Sigmoid colon (tissue), 7 donors: Measurements from ENCODE around the gene SLC22A2. TPM values are rescaled to one million over a fixed set of nuclear protein-coding genes. Genes with fewer than 3 reads are reported as not detected.

ENCODE experiments used
- DNase-seq: peaks from one replicate; pipeline ENCODE4 v3.0.0-alpha.2; 2019
- H3K27ac ChIP-seq, 4 donors: fragments of 200-600 bp; sonication (generic); one replicate each; pipeline ENCODE4 v1.5.1; 2016 to 2019; ENCODE audit warnings: mild to moderate bottlenecking in 1 of 4
- H3K27me3 ChIP-seq, 3 donors: fragments of 200-600 bp; sonication (generic); one replicate each; pipeline ENCODE4 v1.5.1; 2019; ENCODE audit warnings: mild to moderate bottlenecking in 1 of 3
- H3K36me3 ChIP-seq, 4 donors: fragments of 200-600 bp; sonication (generic); one replicate each; pipeline ENCODE4 v1.5.1; 2016 to 2019
- H3K4me1 ChIP-seq, 4 donors: fragments of 200-600 bp; sonication (generic); one replicate each; pipeline ENCODE4 v1.5.1; 2017 to 2019
- H3K4me3 ChIP-seq, 4 donors: fragments of 200-600 bp; sonication (generic); one replicate each; pipeline ENCODE4 v1.5.1; 2017 to 2019; ENCODE audit warnings: mild to moderate bottlenecking in 2 of 4, moderate library complexity in 1 of 4
- H3K9me3 ChIP-seq, 4 donors: fragments of 200-600 bp in 3 of 4; sonication (generic) in 3 of 4; one replicate each; pipeline versions ENCODE4 v1.5.1 to v1.6.1; 2013 to 2019
- CTCF ChIP-seq, 4 experiments: fragments of 450-650 bp in 3 of 4; fragments of 200-600 bp in 1 of 4; IDR thresholded peaks; one replicate each; pipeline ENCODE4 v1.5.1; 2016 to 2019; ENCODE audit warnings: antibody characterized with exemption in 4 of 4, mild to moderate bottlenecking in 3 of 4, moderate library complexity in 2 of 4
- EP300 ChIP-seq, 4 donors: sonication (generic); formaldehyde crosslinking; IDR thresholded peaks; one replicate each; pipeline ENCODE4 v1.6.1; 2017; ENCODE audit warnings: antibody characterized with exemption in 4 of 4
- POLR2A ChIP-seq, 2 donors: fragments of 450-650 bp; IDR thresholded peaks; one replicate each; pipeline ENCODE4 v1.6.1; 2016; ENCODE audit warnings: antibody characterized with exemption in 2 of 2, mild to moderate bottlenecking in 2 of 2, moderate library complexity in 2 of 2
- POLR2AphosphoS5 ChIP-seq, 4 donors: sonication (generic); formaldehyde crosslinking; IDR thresholded peaks; one replicate each; pipeline ENCODE4 v1.6.1; 2017; ENCODE audit warnings: antibody characterized with exemption in 4 of 4
- WGBS, 2 donors: extraction: QIAGEN DNeasy Blood & Tissue Kit; methylation state at CpG; one replicate each; pipeline ENCODE4 v1.1.7; 2013; 5-methylcytosine and 5-hydroxymethylcytosine counted together
- intact Hi-C: fragments of 100-400 bp; cut with DNase I; formaldehyde crosslinking; loops from one replicate; pipeline ENCODE4 v1.15.1; 2023
- polyA plus RNA-seq, 3 donors: library from polyadenylated mRNA; stranded (reverse); fragments of 200-250 nt; gene quantifications; one replicate each; pipeline ENCODE4 v1.2.3, GENCODE V29; 2013
- total RNA-seq, 4 donors: library from RNA; depleted of rRNA; stranded (reverse); fragments of >200 nt; gene quantifications; one replicate each; pipeline ENCODE4 v1.1.0, GENCODE V29; 2016
- donor health status: healthy with polysubstance abuse.
- donor health status: Bipolar disorder and iron deficiency.
- donor health status: healthy.

Gene SLC22A2
- total and polyA plus RNA-seq, 7 donors, result 0.27 to 0.99 (median 0.32) TPM; not detected in 3

GRCh38 chr6:160264061-160264612 is 5.5 kb upstream of the SLC22A2 start:
- TF ChIP-seq POLR2AphosphoS5 (IDR thresholded peaks at IDR 0.05) (no peak), CTCF (IDR thresholded peaks at IDR 0.05) (no peak), POLR2A (IDR thresholded peaks at IDR 0.05) (no peak), EP300 (IDR thresholded peaks at IDR 0.05) (no peak)
- Histone ChIP-seq H3K27ac (no peak overlapping the region), H3K4me1 (peaks cover 0 to 16% (median 14%) of the 10 kb centered on the region in 4 donors), H3K36me3 (no peaks in the 10 kb centered on the region), H3K4me3 (no peak overlapping the region), H3K9me3 (no peaks in the 10 kb centered on the region), H3K27me3 (no peaks in the 10 kb centered on the region)
- intact Hi-C loops, result no loop called here
- 20 to 67% methylated on average over 7 of the region's 7 CpGs for WGBS, 2 donors
- no peak for DNase-seq

GRCh38 chr6:160263196-160263939 is 4.7 kb upstream of the SLC22A2 start:
- Histone ChIP-seq H3K4me1 (peaks cover 0 to 24% (median 22%) of the 10 kb centered on the region in 4 donors), H3K9me3 (no peaks in the 10 kb centered on the region), H3K36me3 (no peaks in the 10 kb centered on the region), H3K4me3 (no peak overlapping the region), H3K27ac (no peak overlapping the region), H3K27me3 (no peaks in the 10 kb centered on the region)
- no peak for DNase-seq
- no peak for TF ChIP-seq EP300 (IDR thresholded peaks at IDR 0.05)
- 36 to 62% methylated on average over 7 of the region's 7 CpGs for WGBS, 2 donors
- intact Hi-C loops, result no loop called here

- 76 to 79% methylated on average over 7 of the region's 7 CpGs for WGBS, 2 donors
- DNase-seq, result no peak
- peaks cover 0 to 33% (median 31%) of the 10 kb centered on the region in 4 donors for H3K4me1 ChIP-seq
- no peaks in the 10 kb centered on the region for H3K9me3 ChIP-seq
- no peaks in the 10 kb centered on the region for H3K36me3 ChIP-seq
- no peak overlapping the region for H3K27ac ChIP-seq
- TF ChIP-seq POLR2AphosphoS5 (IDR thresholded peaks at IDR 0.05), result no peak
- no peak for TF ChIP-seq EP300 (IDR thresholded peaks at IDR 0.05)
- TF ChIP-seq POLR2A (IDR thresholded peaks at IDR 0.05), result no peak
- no peak for TF ChIP-seq CTCF (IDR thresholded peaks at IDR 0.05)
- no peak overlapping the region for H3K4me3 ChIP-seq
- H3K27me3 ChIP-seq, result no peaks in the 10 kb centered on the region
- intact Hi-C loops, result no loop called here
Measured at GRCh38 chr6:160261991-160262680, 3.5 kb upstream of the SLC22A2 start.

GRCh38 chr6:160260803-160261450 is 2.3 kb upstream of the SLC22A2 start:
- Histone ChIP-seq H3K4me3 (no peak overlapping the region), H3K27me3 (no peaks in the 10 kb centered on the region), H3K9me3 (no peaks in the 10 kb centered on the region), H3K27ac (peak overlapping the region in 1 of 4 donors; percentile 84), H3K36me3 (no peaks in the 10 kb centered on the region), H3K4me1 (peaks cover 0 to 38% (median 32%) of the 10 kb centered on the region in 4 donors)
- no peak for DNase-seq
- WGBS, 2 donors, result 43 to 60% methylated on average over 6 of the region's 6 CpGs
- no peak for TF ChIP-seq EP300 (IDR thresholded peaks at IDR 0.05)
- intact Hi-C loops, result no loop called here

GRCh38 chr6:160260367-160260766 is 1.7 kb upstream of the SLC22A2 start:
- H3K36me3 ChIP-seq, result no peaks in the 10 kb centered on the region
- DNase-seq, result no peak
- intact Hi-C loops, result no loop called here
- no peak overlapping the region for H3K4me3 ChIP-seq
- no peaks in the 10 kb centered on the region for H3K9me3 ChIP-seq
- TF ChIP-seq CTCF (IDR thresholded peaks at IDR 0.05) (no peak), EP300 (IDR thresholded peaks at IDR 0.05) (no peak), POLR2AphosphoS5 (IDR thresholded peaks at IDR 0.05) (no peak), POLR2A (IDR thresholded peaks at IDR 0.05) (no peak)
- WGBS, 2 donors, result 82 to 85% methylated on average over 14 of the region's 14 CpGs
- H3K4me1 ChIP-seq, result peaks cover 0 to 38% (median 32%) of the 10 kb centered on the region in 4 donors
- no peaks in the 10 kb centered on the region for H3K27me3 ChIP-seq
- H3K27ac ChIP-seq, result peak overlapping the region in 3 of 4 donors; percentile 61 to 84 (median 84)
